Measurements from ENCODE around the gene RB1.

The RB1 gene

DNA sequence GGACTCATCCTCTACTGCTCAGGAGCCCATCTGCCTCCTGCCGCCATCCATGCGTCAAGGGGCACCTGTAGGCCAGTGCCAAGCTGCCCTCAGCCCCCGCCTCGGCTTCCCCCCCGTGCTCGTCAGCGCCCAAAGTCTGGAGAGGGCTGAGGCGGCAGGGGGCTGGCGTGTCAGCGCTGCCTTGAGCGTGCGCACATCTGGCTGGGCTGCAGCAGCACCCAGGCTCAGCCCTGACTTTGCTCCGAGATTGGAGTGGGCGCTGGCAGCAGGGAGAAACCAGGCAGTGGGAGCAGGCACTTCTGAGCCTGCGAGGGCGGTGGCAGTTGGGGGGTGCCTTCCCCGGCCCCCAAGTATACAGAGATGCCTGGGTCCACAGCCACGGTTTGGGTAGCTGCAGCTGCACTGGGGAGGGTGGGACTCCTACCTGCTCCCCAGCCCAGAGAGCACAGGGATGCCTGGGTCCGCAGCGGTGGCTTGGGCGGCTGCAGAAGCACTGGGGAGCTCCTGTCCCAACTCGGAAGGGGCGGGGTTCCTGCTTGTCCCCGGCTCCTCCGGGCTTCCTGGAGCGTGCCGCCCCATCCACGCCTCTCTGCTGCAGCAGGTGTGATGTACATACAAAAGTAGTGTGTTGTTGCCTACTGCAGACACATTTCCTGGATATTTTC, 154.2 kb downstream of the RB1 start:
- no peak for DNase-seq

DNA sequence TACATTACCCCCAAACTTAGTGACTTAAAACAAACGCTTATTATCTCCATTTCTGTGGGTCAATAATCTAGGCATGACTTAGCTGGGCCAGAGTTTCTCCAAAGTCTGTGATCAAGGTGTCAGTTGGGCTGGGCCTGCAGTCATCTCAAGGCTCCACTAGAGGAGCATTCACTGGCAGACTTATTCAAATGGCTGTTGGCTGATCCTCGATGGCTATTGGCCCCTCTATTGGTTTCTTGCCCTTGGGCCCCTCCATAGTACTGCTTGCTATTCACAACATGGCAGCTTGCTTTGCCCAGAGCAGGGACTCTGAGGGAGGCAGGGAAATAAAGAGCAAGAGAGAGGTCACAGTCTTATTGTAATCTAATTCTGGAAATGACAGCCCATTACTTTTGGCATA, 171.7 kb downstream of the RB1 start:
- DNase-seq: no peak

DNA sequence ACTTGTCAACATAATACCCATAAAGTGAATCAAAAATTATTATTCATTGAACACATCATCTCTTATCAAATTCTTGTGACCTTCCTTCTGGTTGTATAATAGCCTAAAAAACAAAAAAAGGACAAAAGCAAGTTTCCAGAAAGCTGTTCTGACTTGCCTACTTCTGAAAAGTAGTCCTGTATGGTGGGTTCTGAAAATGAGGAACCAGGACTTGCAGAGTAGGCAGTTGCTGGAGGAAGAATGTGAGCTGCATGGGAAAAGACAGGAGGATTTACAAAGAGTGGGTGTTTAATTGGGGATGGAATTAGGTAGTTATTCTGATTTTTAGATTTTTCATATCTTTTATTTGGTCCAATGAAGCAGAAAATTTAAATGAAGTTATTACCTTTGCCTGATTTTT, 172.7 kb downstream of the RB1 start:
- no peak for DNase-seq

DNA sequence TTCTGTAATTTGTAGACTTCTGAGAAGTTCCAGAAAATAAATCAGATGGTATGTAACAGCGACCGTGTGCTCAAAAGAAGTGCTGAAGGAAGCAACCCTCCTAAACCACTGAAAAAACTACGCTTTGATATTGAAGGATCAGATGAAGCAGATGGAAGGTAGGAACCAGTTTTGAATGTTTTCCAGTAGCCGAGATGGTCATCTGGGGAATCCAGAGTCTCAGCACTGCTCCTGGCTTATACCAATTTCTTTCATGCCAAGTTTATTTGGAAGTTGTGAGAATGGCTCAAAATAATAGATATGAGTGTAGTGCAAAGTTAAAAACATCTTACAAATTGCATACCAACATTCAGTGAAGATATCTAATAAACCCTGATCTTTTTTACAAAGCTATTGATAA, 173.1 kb downstream of the RB1 start:
- DNase-seq: no peak

DNA sequence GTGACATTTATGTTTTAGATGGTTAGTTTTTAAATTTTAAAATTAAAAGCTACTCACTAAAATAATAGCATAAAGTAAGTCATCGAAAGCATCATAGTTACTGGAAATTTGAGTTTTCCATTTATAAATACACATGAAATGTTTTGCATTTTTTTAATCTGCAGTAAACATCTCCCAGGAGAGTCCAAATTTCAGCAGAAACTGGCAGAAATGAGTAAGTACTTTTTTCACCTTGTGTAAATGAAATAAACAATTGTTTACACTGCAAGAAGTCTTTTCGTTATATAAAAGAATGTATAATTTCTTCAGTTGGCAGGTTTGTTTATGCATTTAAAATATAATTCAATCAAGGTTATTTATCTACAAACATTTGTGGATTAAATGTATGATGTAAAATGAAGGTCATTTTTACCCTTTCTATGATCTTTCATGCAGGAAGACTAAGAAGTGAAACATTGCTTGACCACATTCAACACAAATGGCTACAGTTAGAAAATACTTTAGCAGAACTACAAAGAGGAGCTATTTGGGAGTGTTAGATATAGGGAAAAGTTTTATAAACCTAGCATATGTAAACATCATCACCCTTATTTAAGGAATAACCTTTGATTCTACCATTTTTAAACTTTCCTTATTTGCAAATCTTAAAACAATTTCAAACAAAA, 173.8 kb downstream of the RB1 start:
- no peak for DNase-seq

DNA sequence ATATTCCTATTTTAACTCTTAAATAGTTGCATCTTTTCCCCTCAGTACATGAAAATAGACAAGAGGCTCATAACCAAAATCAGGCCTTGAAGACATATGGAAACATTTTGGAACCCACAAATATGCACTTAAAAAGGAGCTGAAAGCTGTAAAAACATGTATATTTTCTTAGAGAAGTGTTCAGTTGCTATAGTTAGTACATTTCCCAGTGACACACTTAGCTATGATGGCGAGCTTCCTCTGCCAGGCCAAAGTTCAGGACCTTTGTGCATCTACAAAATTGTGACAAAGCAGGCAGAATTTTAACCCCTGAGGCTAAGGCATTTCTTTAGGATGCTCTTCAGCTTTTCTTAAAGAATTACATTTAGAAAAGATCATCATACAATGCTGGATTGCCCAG, 174.8 kb downstream of the RB1 start:
- DNase-seq: no peak

DNA sequence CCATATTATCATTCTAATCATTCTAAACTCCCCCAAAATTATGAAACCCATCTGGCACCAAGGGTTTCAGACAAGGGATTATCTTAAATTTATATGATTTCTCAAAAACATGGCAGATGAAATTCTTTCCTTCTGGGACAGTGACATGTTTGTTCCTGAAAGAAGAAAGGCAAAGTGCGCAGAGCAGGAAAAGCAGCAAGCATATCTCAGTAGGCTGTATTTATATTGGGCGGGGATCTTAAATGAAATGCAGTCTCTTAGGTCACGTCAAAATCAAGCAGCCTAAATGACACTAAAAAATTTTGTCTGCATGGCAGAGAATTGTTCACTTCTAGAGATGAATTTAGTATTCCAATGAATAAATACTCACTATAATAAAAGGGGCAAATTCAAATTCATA, 180.0 kb downstream of the RB1 start:
- DNase-seq: no peak

DNA sequence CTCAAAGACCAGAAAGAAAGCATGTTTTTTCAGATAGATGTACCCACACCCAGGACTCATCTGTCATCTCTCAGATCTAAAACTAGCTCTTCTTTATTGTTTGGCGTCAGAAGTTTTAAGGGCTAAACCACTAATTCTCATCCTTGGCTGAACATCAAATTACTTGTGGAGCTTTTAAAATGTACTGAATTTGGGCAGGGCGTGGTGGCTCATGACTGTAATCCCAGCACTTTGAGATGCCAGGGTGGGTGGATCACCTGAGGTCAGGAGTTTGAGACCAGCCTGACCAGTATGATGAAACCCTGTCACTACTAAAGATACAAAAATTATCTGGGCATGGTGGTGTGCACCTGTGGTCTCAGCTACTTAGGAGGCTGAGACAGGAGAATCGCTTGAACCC, 181.9 kb downstream of the RB1 start:
- DNase-seq: no peak

DNA sequence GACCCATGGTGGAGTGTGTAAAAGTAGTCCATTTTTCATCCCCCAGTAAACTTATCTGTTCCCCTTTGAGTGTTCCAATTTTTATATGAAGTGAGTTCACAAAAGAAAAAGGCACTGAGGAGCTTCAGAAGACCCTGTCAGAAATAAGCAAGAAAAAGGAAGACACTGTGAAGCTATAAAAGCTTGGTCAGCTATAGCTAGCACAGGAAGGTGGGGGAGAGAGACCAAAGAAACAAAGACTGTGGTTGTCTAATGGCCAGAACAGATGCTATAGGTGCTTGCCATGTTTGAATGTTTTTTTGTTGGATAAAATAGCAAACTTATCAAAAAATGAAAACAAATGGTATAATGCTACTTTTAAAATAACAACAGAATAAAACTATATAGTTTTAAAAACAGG, 182.8 kb downstream of the RB1 start:
- no peak for DNase-seq

DNA sequence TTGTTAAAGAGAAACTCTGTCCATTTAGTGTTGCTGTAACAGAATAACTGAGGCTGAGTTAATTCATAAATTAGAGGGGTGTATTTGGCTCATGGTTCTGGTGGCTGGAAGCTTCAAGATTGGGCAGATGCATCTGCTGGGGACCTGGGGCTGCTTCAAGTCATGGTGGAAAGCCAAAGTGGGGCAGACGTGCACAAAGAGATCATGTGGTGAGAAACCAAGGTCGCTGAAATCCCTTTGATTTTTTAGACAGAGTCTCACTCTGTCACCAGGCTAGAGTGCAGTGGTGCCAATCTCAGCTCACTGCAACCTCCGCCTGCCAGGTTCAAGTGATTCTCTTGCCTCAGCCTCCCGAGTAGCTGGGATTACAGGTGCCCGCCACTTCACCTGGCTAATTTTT, 183.3 kb downstream of the RB1 start:
- no peak for DNase-seq

DNA sequence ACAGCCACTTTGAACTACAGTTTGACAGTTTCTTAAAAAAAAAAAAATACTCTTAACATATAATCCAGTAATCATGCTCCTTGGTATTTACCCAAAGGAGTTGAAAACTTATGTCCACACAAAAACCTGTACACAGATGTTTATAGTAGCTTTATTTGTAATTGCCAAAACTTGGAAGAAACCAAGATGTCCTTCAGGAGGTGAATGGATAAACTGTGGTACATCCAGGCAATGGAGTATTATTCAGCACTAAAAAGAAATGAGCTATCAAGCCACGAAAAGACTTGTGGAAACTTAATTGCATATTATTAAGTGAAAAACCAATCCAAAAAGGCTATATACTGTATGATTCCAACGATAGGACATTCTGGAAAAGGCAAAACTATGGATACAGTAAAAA, 184.4 kb downstream of the RB1 start:
- DNase-seq: no peak

DNA sequence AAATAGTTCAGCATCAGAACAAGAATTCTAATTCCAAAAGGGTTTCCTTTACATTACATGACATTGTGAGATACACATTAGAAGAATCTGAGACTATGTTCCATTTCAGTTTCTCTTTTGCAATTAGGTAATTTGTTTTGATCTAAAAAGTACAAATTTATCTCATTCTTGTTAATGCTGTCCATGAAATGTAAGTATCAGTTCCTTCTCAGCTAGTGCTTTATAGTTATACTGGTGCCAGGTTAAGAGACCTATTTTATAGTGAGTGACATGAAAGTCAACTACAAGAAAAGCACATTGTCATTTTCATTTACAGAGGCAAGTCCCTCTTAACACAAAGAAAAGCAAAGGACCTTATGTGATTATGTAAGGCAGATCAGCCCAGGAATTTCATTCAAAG, 185.4 kb downstream of the RB1 start:
- DNase-seq: no peak

DNA sequence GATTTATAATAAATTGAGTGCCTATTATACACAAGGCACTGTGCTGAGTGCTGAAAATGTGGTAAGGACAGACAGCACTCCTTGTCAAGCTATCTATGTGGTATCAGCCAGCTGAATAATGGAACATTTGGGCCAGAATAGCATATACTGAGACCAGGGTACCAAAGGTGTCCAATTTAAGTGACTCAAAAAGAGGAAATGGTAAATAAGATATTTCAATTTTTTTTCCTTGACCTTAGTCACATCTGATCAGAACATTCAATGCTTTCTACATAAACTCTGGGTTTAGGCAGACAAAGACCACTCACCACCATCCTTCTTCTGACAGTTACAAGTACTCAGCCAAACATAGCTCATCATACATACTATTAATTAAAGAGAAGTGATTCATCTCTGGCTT, 186.1 kb downstream of the RB1 start:
- no peak for DNase-seq

DNA sequence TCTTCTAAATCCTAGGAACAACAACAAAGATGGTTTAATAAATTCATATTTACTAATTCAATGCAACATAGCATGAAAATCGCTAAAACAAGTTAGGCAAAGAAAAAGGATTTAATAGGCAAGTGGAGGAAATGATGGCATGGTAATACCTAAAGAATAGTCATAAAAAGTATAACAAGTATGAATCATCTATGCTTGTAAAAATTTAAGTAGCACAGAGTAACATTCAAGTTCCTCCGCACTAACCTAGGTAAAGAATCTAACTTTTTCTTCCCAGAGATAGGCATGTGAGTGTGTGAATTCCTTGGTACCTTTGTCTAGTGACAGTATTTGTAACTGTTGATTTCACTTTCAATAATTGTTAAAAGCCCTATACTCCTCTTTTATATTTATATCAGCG, 186.7 kb downstream of the RB1 start:
- no peak for DNase-seq

DNA sequence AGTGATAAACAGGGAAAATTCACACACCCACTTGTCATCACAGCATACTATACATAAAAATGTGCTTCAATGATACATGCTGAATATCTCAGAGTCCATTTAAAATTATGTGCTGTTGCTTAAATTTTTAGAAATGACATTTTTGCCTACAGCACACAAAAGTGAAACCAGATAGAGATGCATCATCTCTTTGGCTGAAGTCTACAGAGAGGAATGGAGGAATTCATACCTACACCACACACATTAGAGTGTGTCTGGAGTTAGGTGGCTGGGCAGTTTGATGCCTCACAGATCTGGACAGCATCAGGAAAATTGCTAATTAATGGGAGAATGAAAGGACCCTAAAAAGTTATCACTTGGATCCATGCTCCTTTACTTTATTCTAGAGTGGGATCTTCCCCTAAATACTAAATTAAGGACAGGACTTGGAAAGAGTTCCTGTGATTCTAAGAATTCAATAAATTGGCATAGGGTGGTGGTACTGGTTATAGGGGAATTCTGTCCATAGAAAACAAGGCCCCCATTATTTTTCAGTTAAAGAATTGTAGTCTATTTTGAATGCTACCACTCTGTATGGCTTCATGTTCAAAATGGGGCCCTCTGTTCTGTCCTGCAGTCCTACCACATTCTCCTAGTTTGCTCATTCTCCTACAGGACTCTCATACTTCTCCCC, 188.0 kb downstream of the RB1 start:
- no peak for DNase-seq

DNA sequence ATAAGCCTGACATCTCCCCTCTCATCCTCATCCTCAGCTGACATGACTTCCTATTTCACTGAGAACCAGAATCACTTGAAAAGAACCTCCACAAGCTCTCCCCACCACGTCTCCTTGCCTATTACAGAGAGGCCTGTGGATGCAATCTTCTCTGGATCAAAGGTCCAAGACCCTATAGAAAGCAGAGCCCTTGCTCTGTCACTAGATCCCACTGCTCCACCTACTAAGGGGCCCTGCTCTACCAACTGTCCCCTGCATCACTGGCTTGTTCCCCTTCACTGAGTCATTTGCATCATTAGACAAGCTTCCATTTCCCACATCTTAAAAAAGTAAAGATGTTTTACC, 188.5 kb downstream of the RB1 start:
- no peak for DNase-seq

DNA sequence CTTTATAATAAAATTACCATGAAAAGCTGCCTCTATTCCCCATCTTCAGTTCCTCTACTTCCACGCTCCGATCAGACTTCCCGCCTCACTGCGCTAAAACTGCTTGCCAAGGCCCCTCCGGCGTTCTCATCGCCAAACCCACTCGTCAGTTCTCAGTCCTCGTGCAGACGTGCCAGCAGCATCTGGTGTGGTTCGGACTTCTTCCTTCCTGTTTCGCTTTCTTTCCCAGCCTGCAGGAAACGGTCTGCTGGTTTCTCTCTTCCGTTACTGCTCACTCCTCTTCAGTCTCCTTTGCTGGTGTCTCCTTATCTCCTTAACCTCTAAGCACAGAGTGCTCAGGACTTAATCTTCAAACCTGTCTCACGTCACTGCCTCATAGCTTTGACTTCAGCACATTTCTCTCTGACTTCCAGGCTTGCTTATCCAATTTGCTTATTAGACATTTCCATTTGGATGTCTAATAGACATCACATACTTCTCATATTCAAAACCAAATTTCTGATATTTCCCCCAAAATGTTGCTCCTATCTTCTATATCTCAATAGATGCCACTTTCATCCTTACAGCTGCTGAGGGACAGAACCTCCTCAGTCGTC, 189.0 kb downstream of the RB1 start:
- peak; percentile 41 to 45 for DNase-seq

DNA sequence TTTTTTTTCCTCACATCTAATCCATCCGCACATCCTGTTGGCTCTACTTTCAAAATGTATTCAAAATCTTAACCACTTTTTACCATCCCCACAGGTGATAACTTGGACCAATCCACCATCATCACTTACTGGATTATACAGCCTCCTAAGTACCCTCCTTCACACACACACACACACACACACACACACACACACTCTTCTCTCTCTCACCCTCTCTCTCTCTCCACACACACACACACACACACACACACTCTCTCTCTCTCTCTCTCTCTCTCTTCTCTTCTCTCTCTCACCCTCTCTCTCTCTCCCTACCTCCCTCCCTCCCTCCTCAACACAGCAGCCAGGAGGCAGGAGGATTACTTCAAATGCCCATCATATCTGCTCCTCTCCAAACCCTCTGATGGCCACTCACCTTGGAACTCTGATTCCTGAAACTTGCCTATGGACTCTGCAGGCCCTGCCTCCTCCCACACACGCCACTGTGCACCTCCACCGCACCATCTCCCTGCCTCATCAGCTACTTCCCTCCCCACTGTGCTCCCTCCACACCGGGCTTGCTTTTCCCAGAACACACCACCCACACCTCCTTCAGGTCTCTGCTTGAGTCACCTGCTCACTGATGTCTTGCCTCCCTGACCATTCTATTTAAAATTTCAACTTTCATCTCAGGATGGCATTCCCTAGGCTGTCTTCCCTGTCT, 189.7 kb downstream of the RB1 start:
- DNase-seq: no peak

DNA sequence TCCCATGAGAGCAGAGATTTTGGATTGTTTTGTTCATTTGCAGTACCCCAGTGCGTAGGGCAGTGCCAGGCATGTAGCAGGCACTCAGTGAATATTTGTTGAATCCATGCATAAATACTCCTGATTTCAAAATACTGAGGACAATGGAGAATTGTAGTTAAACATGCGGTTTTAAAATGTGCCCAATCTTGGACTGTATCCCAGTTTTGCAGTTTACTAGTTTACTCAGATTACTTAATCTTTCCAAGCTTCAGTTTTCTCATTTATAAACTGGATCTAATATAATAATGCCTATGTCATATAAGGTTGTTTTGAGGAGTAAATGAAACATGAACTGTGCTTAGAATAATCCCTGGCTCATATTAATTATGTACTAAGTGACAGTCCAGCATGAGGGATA, 190.3 kb downstream of the RB1 start:
- no peak for DNase-seq

DNA sequence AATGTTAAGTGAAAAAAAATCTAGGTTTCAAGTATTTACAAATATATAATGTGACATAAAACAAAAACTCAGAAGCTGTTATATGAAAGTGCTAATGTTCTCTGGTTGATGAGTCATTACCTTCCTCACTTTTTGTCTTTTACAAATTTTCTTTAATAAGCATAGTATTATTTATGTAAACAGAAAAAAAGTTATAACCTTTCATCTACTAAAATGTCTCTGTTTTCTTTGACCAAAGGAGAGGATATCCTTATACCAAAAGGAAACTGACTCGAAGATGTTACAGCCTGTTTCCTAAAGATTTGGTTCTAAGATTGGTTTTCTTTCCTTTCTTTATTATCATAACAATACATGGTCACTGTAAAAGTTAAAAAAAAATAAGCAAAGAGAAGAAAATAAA, 191.3 kb downstream of the RB1 start:
- DNase-seq: no peak

DNA sequence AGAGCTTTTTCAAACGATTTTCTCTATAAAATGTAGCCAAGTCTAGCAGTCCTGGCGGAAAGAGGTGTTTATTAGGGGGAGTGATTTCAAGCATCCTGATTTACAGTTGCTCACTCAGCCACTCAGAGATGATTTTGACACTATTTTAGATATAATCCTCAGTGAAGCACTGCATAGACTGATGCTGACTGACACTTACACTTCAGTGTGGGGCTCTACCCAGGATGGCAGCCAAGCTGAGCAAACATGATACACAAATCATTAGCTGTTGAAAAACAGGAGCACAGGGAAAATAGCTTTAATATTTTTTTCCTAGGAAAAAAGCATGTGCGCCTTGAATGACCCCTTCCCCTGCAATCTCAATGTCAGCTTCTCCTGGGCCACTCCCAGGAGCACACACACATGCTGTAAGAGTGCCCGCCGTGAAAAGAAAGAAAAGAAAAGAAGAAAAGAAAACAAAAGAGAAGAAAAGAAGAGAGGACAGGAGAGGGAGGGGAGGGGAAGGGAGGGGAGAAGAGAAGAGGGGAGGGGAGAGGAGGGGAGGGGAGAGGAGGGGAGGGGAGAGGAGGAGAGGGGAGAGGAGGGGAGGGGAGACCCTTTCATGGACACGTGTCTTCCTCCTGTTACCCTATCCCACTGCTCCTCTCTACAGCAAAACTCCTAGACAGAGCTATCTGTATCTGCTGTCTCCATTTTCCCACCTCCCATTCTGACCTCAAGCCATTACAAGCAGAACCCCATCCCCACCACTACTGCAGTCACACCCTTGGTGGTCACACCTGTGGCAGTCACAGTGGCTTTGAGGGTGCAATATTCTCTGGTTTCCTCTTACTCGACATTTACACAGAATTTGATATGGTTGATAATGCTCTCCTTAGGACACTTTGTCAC, 193.0 kb downstream of the RB1 start:
- no peak for DNase-seq

DNA sequence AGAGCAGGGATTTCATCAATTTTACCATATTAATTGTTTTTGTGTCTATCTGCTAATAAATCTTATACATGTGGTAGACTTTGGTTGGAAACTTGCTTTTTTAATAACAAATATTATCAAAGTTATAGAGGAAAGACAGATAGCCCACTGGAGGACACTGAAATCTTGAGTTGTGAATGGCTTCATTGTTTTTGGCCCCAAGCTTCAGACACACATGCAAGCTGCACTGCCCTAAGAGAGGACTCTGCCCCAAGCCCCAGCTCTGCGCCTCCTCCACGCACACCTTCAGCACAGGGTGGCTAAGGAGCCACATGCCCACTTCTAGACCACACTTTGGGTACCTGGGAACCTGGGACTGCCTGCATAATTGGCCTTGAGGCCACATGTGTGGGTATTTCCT, 194.1 kb downstream of the RB1 start:
- DNase-seq: no peak

All from stimulated activated CD4-positive, alpha-beta T cell treated with anti-CD3 and anti-CD28 coated beads, Interleukin-2, amount 100 ng/mL, for 48 hours (primary cell).